ENCODE measurements around the gene TLN1.

TLN1 gene

GRCh38 chr9:35732185-35732799 is at the start of gene TLN1, which contains the start of gene CREB3:
TSS of gene TLN1 (minus strand) at chr9:35732195. CDS start at chr9:35725694, 6,501 bp downstream.
TSS of gene CREB3 (plus strand) at chr9:35732666. CDS start at chr9:35732773, 107 bp downstream.
- DNase-seq = peak; percentile 97

DNA sequence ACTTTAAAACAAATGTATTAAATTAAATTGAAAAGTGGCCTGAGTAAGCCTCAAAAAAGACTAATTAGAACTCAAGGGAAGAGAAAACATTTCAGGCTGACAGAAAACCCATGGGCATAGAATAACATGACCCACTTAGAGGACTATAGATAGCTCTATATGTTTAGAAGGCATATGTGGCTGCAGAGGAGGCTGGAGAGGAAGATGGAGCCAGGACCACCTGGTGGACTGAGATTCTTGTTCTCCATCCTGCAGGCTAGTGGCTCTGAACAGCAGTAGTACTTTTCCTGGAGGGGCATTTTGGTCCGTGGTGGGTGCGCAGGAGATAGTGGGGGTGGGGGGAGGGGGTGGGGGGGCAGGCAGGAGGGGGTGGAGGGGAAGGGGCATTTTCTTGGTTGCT is 49.1 kb upstream of the TLN1 start:
- DNase-seq = no peak

DNA sequence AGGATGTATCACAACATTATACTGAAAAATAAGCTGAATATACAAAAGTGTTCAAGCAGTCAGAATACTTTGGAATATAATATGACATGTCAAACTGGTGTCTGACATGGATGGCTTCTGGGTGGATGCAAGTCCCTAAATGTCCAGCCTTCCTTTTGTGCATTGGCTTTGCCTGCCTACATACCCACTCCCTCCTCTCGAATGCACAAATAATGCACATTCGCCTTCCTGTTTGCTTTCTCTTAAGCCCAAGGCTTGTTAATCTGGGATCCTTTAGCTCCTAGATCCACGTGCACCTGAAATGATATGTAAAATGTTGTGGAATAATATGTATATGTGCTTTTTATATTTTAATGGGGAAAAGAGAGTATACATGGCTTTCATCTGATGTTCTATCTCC is 46.5 kb upstream of the TLN1 start:
- no peak for DNase-seq

- peak; percentile 66 for DNase-seq
Observed at GRCh38 chr9:35776018-35776417, 44.0 kb upstream of the TLN1 start.

DNA sequence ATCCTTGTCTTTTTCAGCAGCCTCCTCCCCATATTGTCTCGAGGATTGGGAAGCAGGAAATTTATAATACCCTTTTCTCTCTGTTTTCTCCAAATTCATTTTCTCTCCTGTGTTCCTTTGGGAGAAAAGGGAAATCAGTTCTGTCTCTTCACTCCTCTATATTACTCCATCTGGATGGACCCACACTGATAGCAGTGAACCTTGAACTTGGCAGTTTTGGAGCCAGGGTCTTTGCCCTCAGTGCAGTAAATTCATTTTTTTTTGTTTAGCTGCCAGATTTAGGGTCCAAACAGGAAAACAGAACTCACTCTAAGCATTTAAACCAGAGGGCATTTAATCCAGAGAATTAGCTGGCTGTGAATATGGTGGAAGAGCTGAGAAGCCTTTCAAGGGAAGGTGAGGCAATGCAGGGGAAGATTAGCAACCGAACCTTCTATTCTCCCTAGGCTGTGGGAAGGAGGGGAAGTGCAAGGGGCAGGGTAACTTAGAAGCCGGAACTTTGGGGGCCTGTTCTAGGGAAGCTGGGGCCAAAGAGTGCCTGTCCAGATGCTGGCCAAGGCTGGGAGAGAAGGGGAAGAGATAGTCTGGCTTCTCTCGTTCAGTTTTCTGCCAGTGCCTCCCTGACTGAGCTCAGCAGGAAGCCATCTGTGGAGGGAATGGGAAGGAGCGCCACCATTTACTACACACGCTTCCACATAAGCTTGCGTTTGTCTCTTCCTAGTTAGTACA is 43.1 kb upstream of the TLN1 start:
- peak; percentile 24 for DNase-seq

- peak; percentile 31 for DNase-seq
Observed at GRCh38 chr9:35771943-35772342, 39.9 kb upstream of the TLN1 start.

DNA sequence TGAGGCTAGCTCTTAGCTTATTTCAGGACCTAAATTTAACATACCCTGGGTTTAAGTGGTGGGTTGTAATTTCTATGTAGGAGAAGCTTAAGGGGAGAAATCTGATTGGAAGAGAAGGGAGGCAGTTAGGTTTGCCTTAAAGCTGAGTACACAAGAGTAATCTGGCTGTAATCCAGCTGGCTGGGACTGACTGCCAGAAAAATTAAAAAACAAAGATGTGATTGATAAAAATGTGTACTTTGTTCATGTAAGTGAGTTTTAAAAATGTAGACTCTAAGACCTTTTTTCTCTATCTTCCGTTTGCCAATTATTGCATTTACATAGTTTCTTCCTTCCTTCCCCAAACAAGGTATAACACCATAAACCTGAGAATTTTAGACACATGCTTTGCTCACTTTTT is 39.5 kb upstream of the TLN1 start:
- peak; percentile 89 for DNase-seq

DNA sequence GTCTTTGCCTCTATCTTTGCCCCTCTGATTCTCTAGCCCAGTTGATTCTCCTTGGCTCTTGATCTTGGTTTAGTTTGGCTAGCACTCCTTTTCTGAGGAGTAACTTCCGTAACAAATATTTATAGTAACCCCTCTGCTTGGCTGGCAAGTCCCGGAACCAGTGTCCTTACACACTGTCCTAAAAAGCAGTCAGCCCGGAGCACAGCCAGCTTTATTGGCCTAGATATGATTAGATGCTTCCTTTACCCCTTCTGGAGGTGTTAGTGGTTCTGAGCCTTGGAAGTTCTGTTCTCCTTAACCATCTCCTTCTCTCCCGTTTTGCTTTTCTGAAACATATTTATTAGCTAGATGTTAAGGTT is 39.1 kb upstream of the TLN1 start:
- no peak for DNase-seq

DNA sequence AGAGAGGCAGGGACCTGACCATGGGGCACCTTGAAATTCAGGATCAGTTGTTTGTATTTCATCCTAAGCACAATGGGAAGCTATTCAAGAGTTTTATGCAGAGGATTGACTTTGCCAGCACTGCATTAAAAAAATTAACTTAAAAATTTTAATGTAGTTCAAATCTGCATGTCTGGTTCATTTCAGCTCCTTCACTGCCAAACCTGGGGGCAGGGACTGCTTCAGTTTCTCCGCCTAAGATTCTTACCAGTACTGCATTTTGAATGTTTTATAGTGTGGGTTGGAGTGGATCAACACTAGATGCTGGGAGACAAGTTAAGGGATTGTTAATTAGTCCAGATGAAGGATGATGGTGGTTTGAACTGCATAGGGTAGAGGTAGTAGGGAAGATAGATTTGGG is 37.8 kb upstream of the TLN1 start:
- no peak for DNase-seq

DNA sequence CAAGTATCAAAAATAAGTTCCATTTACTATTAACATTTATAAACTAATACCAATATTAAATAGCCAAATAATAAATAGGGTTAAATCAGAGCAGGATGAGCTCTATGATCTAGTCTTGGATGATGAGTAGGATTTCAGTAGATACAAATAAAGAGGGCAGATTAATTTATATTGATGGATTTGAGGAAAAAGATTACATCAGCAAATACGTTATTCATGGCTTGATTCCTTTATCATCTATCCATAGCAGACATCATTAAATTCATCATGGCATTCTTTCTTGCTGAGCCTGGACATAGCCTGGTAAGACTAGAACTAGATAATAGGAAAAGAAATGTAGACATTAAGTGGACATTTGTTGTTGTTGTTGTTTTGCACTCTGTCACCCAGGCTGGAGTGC is 35.5 kb upstream of the TLN1 start:
- DNase-seq = no peak

- no peak for DNase-seq
Observed at GRCh38 chr9:35766997-35767396, 35.0 kb upstream of the TLN1 start.

DNA sequence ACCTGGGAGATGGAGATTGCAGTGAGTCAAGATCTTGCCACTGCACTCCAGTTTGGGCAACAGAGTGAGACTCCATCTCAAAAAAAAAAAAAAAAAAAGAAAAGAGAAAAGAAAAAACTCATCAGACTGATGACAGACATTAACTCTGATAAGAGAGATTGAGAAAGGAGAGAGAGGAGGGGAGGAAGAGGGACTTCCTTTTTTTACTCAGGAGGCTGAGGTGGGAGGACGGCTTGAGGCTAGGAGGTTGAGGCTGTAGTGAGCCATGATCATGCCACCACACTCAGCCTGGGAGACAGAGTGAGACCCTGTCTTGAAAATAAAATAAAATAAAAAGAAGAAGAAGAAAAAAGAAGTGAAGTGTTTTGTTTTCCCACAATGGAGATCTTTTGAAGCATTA is 31.8 kb upstream of the TLN1 start:
- no peak for DNase-seq

- DNase-seq = no peak
Observed at GRCh38 chr9:35763181-35763580, 31.2 kb upstream of the TLN1 start.

- peak; percentile 41 for DNase-seq
Observed at GRCh38 chr9:35760651-35761050, 28.7 kb upstream of the TLN1 start.

- DNase-seq = no peak
Observed at GRCh38 chr9:35759795-35760194, 27.8 kb upstream of the TLN1 start.

GRCh38 chr9:35758475-35759050 is 26.6 kb upstream of the TLN1 start:
- no peak for DNase-seq

- no peak for DNase-seq
Observed at GRCh38 chr9:35757892-35758275, 25.9 kb upstream of the TLN1 start.

GRCh38 chr9:35757226-35757891 is 25.4 kb upstream of the TLN1 start:
- DNase-seq = peak; percentile 40

GRCh38 chr9:35756275-35757225 is 24.6 kb upstream of the TLN1 start:
- peak; percentile 74 for DNase-seq

GRCh38 chr9:35755071-35755470 is 23.1 kb upstream of the TLN1 start:
- no peak for DNase-seq

- DNase-seq = no peak
Observed at GRCh38 chr9:35754264-35754663, 22.3 kb upstream of the TLN1 start, which contains the start of gene MSMP. TSS of gene MSMP (minus strand) at chr9:35754276. CDS start at chr9:35754129, 147 bp downstream.

- DNase-seq = no peak
Observed at GRCh38 chr9:35753466-35753865, 21.5 kb upstream of the TLN1 start.

GRCh38 chr9:35750256-35750531 is 18.2 kb upstream of the TLN1 start:
- no peak for DNase-seq

All from COR-L47 (cell line).